ENCODE results near the gene PPY.

GRCh38 chr17:43932923-43933322 lies 9.4 kb downstream of the PPY start:
- TF ChIP-seq CTCF (IDR thresholded peaks at IDR 0.05; ENCODE audit: low read length) (no peak), EZH2 (optimal IDR thresholded peaks at IDR 0.05; ENCODE audit: low read depth, low read length) (no peak)

All from MM.1S (cell line).